Measurements from ENCODE around the gene MTA1.

DNA sequence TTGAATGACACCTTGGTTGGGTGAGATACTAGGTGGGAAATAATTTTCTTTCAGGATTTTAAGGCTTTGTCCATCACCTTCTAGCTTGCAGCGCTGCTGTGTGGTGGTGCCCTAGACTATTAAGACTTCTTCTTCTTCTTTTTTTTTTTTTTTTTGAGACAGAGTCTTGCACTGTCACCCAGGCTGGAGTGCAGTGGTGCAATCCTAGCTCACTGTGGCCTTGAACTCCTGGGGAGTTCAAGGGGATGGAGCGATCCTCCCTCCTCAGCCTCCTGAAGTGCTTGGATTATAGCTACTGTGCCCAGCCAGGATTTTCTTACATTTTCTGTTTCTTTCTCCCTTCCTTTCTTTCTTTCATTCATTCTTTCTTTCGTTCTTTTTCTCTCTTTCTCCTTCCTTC lies 10.3 kb upstream of the MTA1 start:
- TF ChIP-seq SMC3 (IDR thresholded peaks at IDR 0.05; ENCODE audit: borderline replicate concordance, low read length) (no peak), EZH2 (IDR thresholded peaks at IDR 0.05; ENCODE audit: borderline replicate concordance, control insufficient read depth, low read depth, low read length) (no peak), FOS (IDR thresholded peaks at IDR 0.05; ENCODE audit: borderline replicate concordance, extremely low read depth, insufficient read length) (no peak)
- TF ChIP-seq, protein P1, sequence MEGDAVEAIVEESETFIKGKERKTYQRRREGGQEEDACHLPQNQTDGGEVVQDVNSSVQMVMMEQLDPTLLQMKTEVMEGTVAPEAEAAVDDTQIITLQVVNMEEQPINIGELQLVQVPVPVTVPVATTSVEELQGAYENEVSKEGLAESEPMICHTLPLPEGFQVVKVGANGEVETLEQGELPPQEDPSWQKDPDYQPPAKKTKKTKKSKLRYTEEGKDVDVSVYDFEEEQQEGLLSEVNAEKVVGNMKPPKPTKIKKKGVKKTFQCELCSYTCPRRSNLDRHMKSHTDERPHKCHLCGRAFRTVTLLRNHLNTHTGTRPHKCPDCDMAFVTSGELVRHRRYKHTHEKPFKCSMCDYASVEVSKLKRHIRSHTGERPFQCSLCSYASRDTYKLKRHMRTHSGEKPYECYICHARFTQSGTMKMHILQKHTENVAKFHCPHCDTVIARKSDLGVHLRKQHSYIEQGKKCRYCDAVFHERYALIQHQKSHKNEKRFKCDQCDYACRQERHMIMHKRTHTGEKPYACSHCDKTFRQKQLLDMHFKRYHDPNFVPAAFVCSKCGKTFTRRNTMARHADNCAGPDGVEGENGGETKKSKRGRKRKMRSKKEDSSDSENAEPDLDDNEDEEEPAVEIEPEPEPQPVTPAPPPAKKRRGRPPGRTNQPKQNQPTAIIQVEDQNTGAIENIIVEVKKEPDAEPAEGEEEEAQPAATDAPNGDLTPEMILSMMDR (IDR thresholded peaks at IDR 0.05 in 2 of 3, conservative IDR thresholded peaks at IDR 0.05 in 1 of 3; ENCODE audit: control insufficient read depth in 2 of 3, extremely low read depth in 1 of 3, insufficient read depth in 1 of 3, low read depth in 3 of 3, low read length in 3 of 3): no peak
